ENCODE results near the gene SPRED3.

DNA sequence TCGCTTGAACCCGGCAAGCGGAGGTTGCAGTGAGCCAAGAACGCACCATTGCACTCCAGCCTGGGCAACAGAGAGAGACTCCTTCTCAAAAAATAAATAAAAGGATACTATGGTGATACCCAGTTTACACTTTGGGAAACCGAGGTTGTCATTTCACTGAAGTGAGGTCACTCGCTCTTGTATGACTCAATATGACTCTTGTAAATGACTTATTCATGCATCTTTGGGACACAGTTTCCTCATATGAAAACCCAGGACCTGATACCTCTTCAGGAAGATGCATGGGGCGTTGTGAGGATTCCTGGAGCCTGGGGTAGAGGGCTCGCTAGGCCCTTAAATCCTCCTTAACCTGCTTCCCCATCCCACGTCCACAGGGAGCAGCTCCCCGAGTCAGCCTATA lies 9.6 kb upstream of the SPRED3 start:
- TF ChIP-seq EZH2 (IDR thresholded peaks at IDR 0.05; ENCODE audit: low read length, missing control alignments): no peak
- TF ChIP-seq, protein P1, sequence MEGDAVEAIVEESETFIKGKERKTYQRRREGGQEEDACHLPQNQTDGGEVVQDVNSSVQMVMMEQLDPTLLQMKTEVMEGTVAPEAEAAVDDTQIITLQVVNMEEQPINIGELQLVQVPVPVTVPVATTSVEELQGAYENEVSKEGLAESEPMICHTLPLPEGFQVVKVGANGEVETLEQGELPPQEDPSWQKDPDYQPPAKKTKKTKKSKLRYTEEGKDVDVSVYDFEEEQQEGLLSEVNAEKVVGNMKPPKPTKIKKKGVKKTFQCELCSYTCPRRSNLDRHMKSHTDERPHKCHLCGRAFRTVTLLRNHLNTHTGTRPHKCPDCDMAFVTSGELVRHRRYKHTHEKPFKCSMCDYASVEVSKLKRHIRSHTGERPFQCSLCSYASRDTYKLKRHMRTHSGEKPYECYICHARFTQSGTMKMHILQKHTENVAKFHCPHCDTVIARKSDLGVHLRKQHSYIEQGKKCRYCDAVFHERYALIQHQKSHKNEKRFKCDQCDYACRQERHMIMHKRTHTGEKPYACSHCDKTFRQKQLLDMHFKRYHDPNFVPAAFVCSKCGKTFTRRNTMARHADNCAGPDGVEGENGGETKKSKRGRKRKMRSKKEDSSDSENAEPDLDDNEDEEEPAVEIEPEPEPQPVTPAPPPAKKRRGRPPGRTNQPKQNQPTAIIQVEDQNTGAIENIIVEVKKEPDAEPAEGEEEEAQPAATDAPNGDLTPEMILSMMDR (conservative IDR thresholded peaks at IDR 0.05 in 1 of 2, IDR thresholded peaks at IDR 0.05 in 1 of 2; ENCODE audit: low read depth in 1 of 2, low read length in 2 of 2): no peak

Measured in fibroblast of lung (primary cell).